ENCODE measurements around the gene DICER1.
A peak's percentile ranks its signal among the peaks of the same experiment; 100 is the strongest.
"Not testable (repeated sequence)": the region's sequence is repeated elsewhere in the genome, so short reads cannot be mapped to it uniquely, and the experiment has no call there.

DICER1 gene

GRCh38 chr14:95183532-95184412 is 26.4 kb upstream of the DICER1 start:
- no peak for DNase-seq

DNA sequence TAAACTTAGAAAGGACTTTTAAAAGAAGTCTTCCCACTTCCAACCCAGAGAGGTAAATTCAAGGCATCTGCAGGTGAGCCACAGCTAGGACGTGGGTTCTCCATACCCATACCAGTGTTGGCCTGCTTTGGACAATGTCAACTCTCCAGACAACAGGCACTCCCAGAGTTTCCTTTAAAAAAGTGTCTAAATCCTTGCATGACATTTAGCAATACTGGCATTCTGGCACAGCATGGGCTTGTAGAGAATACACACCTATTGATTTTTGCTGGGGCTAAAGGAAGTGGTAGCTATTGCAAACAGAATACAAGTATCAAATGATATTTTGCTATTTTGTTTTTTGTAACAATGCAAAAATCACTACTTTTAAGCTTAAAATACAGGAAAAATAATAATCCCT is 25.8 kb upstream of the DICER1 start:
- DNase-seq = no peak

DNA sequence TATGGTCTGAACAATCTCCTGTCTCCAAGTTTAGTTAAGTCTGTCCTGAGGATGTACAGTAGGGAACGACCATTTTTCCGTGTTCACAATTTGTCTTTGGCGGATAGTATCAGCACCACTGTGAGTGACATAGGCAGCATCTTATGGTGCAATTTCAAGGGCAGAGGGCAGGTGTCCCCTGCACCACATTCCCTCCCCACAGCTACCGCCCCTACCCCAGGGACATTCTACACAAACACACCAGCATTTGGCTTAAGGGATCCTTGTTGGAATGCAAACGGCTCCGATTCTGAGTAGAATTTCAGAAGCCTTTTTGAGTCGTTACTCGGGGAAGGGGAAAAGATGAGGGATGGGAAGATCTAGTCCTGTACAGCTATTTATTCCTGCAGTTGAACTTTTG is 25.1 kb upstream of the DICER1 start:
- DNase-seq = no peak

- DNase-seq = no peak
Observed at GRCh38 chr14:95180966-95181741, 23.8 kb upstream of the DICER1 start.

DNA sequence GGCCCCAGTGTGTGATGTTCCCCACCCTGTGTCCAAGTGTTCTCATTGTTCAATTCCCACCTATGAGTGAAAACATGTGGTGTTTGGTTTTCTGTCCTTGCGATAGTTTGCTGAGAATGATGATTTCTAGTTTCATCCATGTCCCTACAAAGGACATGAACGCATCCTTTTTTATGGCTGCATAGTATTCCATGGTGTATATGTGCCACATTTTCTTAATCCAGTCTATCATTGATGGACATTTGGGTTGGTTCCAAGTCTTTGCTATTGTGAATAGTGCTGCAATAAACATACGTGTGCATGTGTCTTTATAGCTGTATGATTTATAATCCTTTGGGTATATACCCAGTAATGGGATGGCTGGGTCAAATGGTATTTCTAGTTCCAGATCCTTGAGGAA is 18.3 kb upstream of the DICER1 start:
- not testable (repeated sequence) for DNase-seq

DNA sequence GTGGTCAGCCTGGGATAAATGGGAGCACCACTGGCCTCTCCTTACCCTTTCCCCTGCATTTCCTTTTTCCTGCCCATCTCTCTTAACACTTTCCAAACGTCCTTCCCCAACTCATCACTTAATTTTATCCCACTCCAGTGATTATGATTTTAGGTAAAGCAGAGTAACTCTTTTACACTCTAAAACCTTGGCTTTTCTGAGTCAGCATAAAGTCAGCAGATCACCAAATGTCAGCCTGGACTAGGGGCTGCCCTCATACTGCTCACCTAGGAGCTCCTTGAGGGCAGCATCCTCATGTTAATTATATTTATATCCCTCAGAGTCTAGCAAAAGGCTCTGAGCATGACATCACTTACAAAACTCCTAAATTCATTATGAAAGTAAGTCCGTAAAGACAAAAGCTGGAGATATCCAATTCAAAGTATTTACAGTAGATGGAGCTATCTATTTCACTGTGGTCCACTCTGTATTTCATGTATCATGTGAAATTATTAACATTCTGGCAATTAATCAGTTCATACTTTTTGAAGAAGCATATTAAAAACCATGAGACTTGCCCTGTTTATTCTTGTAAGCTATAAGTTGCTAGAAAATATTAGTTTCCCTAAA is 17.0 kb upstream of the DICER1 start:
- DNase-seq = no peak

- DNase-seq = no peak
Observed at GRCh38 chr14:95173518-95173917, 16.2 kb upstream of the DICER1 start.

- no peak for DNase-seq
Observed at GRCh38 chr14:95167177-95167576, 9.8 kb upstream of the DICER1 start.

- no peak for DNase-seq
Observed at GRCh38 chr14:95165517-95165916, 8.2 kb upstream of the DICER1 start.

- no peak for DNase-seq
Observed at GRCh38 chr14:95164506-95164905, 7.2 kb upstream of the DICER1 start.

GRCh38 chr14:95163666-95164065 is 6.3 kb upstream of the DICER1 start:
- DNase-seq = no peak

- no peak for DNase-seq
Observed at GRCh38 chr14:95163132-95163531, 5.8 kb upstream of the DICER1 start.

- DNase-seq = no peak
Observed at GRCh38 chr14:95162641-95163040, 5.3 kb upstream of the DICER1 start.

DNA sequence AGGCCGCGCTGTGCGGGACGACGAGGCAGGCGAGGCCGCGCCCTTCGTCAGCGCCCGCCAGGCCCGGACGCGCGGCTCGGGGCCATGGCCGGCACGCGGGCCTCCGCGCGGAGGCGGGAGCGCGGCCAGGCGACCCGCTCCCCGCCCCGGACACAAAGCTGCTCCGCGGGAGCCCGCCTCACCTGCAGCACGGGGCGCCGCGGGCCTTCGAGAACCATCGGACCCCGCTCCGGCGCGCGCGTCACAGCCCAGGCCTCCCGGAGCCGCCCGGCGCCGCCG is 342 bp downstream of the DICER1 start:
- no peak for DNase-seq

DNA sequence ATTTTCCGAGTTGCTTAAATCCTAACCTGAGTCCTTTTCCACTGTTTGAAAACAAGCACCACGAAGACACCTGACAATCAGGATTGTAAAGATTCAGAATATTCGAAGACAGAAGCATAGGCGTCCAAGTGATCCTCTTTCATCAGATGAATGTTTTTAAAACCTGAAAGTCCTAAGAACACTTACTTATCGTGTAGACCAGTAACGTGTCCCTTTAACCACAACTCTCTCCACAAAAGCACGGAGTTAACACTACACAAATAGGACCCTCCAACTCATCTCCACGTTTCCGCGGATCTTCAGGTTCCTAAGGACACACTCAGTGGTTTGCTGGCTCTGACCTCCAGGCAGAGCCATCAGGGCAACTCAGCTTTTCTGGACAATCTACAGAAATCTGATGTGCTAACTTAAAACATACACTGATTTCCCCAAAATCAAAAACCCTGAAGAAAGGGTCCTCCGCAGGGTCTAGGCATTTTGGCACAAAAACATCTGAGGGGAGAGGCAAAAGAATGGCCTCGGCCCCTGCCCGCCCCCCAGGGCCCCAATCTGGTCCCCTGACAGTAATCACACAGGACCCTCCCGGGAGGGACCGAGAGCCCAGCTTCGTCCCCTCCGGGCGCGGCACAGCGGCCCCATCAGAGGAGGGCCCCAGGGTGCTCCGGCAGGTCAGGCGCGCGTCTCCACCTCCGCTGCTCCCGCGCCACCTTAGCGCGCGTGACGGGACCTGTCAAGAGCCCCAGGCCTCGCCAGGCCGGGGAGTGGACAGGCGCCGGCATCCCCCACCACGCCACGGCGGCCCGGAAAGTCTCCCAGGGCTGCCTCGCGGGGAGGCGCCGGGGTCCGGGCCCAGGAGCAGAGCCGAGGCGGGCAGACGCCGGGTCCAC is 925 bp downstream of the DICER1 start:
- peak; percentile 9 for DNase-seq

DNA sequence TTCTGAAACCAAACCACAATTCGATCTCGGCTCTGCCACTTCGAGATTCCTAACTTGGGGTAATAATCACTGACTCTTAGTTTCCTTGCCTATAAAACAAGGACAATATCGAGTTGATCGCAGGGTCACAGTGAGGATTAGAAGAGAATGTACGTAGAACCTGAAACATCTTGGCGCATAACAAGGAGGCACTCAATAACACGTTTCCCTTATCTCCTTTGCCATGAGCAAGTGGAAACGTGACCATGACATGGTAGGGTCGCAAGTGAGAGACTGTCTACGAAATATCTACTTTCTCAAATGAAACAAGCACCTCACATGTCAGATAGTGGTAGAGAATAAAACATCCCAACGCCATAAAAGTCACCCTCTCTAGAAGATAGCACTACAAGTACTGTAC is 2.3 kb downstream of the DICER1 start:
- DNase-seq = no peak

GRCh38 chr14:95153866-95154265 is 3.5 kb downstream of the DICER1 start:
- DNase-seq = no peak

DNA sequence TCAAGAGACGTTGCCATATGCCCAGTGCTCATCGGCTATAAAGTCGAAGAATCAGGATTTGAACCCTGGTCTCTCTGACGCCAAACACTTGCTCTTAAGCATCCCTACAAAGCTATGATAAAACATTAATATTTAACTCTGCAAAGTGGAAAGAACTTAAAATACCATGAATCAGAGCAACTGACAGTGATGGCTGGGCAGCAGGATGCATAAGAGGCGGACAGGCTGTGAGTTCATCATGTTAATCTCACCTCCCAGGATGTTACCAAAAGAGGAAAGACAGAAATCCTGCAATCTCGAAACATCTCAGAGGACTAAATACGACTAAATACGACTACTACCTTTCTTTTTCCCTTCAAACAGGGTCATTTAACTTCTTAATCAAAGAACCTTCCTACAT is 5.8 kb downstream of the DICER1 start:
- no peak for DNase-seq

DNA sequence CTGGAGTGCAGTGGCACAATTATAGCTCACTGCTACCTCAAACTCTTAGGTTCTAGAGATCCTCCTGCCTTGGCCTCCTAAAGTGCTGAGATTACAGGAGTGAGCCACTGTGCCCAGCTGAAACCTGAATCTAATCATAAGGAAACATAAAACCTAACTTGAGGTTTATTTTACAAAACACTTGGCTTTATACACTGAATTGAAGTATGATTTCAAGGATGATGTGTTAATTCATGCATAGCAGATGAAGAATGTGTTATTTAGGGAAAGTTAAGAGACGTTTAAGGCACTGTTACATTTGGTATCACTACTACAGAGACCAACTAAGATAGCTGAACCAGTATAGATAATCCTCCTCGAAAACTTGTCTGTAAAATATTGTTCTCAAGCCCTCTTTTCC is 6.4 kb downstream of the DICER1 start:
- no peak for DNase-seq

DNA sequence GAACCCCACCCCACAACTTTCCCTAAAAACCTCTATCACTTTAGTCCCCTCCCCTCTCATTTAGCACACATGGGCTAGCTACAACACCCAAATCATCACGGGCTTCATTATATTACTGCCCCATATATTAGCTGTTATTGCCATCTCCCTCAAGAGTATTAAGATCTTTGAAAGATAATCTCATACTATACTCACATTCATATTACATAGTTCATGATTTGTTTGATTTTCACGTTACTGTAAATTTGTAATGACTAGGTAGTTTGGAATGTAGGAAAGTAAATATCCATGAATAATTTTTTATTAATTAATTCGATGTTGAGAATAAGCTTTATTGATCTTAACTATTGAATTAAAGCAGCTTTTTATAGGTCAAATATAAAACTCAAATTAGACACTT is 7.9 kb downstream of the DICER1 start:
- DNase-seq = no peak

- DNase-seq = no peak
Observed at GRCh38 chr14:95147597-95147996, 9.7 kb downstream of the DICER1 start.

GRCh38 chr14:95146079-95146771 is 11.1 kb downstream of the DICER1 start:
- no peak for DNase-seq
